ENCODE results near the gene ZNF454.

The ZNF454 gene

DNA sequence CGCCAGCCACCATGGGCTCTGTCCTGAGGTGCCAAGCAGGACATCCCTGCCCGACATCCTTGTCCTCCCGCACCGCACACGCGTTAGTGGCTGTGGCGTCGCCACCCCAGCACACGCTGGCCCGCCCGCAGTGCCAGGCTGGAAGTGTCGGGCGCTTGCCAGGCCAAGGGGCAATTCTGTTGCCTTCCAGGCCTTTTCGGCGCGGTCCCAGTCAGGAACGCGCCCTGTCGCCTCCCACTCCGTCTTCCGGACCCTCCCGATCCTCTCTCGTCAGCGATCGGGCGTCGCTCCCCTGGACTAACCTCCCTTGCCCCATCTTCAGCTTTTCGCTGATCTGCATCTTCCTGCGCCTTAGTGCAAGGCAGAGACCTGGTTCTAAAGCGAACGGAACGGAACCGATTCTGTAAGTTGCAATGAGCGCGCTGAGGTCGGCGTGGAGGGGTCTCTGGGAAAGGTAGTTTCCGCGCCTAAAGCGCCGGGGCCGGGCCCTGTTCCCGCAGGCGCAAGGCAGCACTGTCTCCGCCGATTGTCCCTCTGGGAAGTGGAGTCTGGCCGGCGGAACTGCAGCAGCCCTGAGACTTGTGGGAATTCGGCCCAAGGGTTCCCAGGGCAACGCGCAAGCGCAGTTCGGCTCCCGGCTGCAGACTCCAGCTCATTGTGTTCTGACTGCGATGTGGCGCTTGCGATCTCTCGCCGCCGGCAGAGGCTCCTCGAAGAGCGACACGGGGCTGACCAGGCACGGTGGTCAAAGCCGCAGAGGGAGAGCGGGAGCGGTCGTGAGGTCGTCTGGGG lies at the start of gene ZNF454:
Gene ZNF454 (plus strand): TSS at position 630 of the 792 bp plus-strand sequence. CDS start 1,594 bp downstream, outside the sequence.
- in situ Hi-C loops (cut with MboI; ENCODE audit: low sequenced_read_pairs) = no loop called here

DNA sequence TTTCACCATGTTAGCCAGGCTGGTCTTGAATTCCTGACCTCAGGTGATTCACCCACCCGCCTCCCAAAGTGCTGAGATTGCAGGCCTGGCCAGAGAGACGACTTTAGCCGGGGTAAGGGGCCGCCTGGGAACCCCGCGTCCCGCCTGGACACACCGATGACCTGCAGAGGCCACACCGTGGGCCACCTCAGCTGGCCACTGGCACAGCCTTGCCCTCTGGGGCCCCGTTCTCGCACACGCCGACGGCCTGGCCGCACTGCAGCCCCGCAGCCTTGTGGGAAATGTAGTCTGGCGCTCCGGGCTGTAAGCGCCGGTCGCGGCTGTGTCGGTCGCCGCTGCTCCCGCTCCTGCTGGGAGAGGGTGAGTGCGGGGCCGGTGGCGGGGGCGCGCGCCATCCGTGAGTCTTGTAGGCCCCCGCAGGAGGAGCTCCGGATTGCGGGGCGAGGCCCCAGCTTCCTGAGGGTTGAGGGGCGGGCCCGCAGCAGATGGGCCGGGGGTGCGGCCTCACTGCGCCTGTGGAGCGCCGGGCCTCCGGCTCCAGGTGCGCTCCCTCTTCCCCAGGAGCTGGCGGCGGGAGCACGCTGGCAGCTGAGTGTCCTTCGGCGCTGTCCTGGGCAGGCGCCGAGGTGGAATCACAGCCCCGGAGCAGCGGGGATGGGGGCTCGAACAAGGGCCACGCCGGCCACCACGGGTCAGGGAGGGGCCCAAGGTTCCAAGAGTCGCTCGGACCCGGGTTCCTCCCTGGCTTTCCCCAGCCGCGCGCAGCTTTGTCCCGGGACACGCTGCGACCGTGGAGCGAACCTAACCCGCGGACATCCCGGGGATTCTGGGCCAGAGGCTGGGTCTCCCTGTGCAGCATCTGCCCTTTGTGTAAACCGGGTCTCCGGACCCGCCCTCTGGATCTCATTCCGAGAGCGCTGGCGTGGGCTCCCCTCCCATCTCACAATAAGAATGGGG lies 45.1 kb upstream of the ZNF454 start, which contains the start of gene ZFP2:
Gene ZFP2 (plus strand): TSS at position 299 of the 957 bp plus-strand sequence. CDS start 35,401 bp downstream, outside the sequence.
- in situ Hi-C loops (cut with MboI; ENCODE audit: low sequenced_read_pairs) = no loop called here

DNA sequence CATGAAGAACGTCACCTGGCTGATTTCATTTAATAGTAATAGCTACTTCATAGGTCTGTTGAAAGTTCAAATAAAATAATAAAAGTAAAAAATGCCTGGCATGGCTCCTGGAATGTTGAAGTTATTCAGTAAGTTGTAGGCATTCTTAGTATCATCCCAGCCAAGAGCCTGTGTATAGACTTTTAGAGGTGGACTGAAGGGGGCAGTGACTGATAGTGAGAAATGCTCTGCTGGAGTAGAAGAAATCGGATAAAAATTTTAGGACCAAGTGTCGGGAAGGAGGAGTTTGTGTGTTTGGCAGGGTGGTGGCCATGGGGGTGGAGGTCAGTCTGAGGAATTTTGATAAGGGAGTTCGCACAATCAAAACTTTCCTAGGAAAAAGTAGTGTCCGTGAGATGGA lies 41.7 kb upstream of the ZNF454 start:
- in situ Hi-C loops (cut with MboI; ENCODE audit: low sequenced_read_pairs) = no loop called here

DNA sequence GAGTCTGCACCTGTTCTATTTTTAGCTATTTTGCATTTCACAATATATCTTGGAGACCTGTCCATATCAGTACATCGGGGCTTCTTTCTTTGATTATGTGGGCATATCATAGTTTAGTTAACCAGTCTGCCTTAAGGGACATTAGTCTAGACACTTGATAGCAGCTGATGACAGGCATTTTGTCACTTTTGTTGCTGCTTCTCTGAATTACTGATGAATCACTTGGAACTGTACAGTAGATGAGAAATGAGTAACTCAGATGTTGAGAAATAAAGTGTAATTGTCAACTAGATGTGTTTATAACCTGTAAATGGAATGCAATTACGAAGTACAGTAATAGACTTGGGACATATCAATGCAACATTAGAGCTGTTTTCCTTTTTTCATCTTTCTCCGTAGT lies 38.1 kb upstream of the ZNF454 start:
- in situ Hi-C loops (cut with MboI; ENCODE audit: low sequenced_read_pairs) = no loop called here

- in situ Hi-C loops (cut with MboI; ENCODE audit: low sequenced_read_pairs) = no loop called here
These were observed 8.9 kb upstream of the ZNF454 start for GRCh38 chr5:178931846-178932760.

DNA sequence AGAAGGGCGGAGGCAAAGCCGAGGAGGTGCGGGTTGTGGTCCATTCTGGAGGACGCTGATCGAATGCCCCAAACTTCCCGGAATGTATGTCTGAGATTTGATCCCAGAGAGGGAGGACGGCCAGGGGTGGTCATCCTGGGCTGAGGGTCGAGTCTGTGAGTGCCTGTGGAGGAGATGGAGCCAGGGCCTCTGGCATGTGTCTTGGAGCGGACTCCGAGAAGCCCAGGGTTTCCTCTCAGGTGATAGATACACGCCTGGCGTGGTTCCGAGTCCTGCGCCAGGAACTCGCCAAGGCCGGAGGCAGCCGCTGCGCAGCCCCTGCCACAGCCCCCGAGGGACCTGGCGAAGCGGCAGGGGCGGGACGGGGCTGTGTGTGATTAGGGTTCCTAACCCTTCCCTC lies 363 bp downstream of the ZNF454 start:
- in situ Hi-C loops (cut with MboI; ENCODE audit: low sequenced_read_pairs) = no loop called here

- in situ Hi-C loops (cut with MboI; ENCODE audit: low sequenced_read_pairs) = no loop called here
These were observed 24.6 kb downstream of the ZNF454 start for GRCh38 chr5:178965465-178966055.

- in situ Hi-C loops (cut with MboI; ENCODE audit: low sequenced_read_pairs) = no loop called here
These were observed 40.4 kb downstream of the ZNF454 start for GRCh38 chr5:178981381-178981780.

DNA sequence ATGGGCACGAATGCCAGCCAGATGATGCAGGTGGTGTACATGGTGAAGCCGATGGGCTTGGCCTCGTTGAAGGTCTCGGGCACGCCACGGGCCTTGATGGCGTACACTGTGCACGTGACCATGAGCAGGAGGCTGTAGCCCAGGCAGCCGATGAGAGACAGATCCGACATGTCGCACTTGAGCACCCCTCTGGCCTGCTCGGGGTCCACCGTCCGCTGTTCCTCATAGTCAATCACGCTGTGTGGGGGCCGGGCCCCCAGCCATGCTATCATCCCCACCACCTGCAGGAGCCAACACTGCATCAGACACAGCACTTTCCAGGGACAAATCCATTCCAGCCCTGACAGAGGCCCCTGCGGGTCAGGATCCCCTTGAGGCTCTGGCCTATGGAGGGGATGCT lies 41.9 kb downstream of the ZNF454 start:
- in situ Hi-C loops (cut with MboI; ENCODE audit: low sequenced_read_pairs) = no loop called here

DNA sequence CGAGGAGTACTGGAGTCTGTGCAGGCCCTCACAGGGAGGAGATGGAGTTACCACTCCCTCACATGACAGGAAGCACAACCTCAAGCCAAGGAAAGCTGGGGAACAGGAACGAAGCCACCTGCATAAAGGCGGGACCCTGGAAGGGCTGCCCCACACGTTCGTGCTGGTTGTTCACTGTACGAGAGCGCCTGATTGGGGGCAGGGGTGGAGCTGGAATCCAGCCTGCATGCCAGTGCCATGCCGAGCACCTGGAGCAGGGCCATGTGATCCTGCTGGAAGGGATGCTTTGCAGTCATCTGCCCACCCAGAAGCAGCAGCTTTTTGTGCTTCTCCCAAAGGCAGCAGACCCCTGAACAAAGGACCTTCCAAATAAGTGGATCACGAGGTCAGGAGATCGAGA lies 42.7 kb downstream of the ZNF454 start:
- in situ Hi-C loops (cut with MboI; ENCODE audit: low sequenced_read_pairs) = no loop called here

DNA sequence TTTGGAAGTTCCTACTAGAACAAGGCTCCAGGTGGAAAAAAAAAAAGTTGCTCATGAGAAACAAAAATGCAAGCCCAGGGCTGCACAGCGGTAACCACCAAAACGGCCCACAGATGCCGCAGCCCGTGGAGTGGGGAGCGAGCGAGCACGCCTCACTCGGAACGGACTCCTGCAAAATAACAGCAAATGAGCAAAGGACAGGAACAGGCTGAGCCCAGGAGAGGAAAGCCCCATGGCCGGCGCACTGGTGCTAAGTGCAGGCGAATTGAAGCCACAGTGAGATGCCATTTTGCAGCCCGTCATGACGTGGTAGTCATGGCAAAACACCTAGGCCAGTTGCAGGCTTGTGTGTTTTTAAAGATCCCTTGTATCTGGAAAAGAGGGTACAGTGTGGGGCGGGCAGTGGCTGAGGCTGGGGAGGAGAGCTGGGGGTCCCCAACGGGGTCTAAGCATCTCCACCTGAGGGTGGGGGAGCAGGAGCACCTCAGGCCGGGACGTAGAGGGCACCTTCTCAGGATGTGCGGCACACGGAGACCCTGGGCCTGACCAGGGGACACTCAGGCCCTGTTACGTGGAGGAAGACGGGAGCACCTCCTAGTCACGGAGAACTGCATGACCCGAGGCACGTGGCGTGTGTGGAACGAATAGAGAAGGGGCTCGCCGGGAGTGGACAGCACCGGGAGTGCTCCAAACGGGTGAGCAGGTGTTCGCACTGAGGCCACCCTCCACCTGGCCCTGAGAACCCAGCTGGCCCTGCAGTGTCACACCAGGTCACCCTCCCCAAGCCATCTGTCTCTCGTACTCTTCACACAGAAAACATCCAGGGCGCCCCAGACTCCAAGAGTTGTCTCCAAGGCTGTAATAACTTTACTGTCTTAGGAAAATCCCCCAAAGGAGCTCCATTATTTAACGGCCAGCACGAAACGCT lies 43.4 kb downstream of the ZNF454 start:
- in situ Hi-C loops (cut with MboI; ENCODE audit: low sequenced_read_pairs) = no loop called here

- in situ Hi-C loops (cut with MboI; ENCODE audit: low sequenced_read_pairs) = no loop called here
These were observed 45.4 kb downstream of the ZNF454 start for GRCh38 chr5:178986326-178986960.

DNA sequence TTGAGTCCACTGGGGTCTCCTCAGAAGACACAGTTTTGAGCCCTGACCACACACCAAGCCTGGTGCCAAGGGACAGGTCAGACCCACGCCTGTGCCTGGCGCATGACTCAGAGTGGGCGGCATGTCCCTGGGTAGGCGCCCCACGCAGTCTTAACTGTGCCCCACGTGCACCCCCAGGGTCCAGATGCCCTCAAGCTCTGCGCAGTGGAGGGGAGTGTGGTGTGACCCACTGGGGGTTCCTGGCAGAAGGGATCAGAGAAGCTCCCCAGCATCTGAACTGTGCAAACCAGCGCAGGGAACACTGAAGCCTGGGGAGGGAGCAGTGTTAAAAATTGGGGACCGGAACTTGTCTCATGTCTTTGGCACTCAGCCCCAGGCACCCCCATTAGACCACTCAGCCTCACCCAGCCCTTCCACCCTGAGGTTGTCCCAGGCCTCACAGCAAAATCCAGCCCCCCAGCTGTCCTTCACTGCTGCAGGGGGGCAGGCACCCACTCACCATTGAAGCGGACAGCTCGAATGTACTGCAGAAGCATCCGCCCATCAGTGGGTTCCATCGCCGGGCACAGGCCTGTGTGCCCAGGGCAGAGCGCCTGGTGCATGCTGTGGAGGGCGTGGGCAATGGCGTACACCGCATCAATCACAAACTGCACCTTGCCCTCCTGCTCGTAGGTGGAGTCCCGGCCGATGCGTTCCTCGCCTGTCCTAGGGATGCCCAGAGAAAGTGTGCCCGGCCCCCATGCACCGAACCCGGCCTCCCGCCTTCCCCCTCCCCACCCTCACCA lies 47.6 kb downstream of the ZNF454 start:
- in situ Hi-C loops (cut with MboI; ENCODE audit: low sequenced_read_pairs) = no loop called here

GRCh38 chr5:178989311-178989710 lies 48.3 kb downstream of the ZNF454 start:
- in situ Hi-C loops (cut with MboI; ENCODE audit: low sequenced_read_pairs) = no loop called here

DNA sequence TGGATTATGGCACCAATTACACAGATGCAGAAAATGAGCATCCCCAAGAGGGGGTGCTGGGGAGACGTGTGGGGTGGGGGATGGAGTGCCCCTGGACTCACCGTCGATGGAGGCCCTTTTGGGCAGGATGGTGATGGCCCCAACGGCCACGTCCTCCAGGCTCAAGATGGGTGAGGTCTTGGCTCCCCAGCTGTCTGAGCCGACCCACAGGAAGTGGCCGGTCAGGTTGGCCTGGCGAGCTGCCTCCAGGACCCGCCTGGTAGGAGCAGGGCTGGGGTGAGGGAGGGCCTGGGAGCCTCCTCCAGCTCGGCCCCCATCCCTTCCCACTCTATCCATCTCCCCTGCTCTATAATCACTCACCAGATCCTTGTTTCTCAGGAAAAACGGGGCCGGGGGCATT lies 49.5 kb downstream of the ZNF454 start:
- in situ Hi-C loops (cut with MboI; ENCODE audit: low sequenced_read_pairs) = no loop called here

GRCh38 chr5:178991190-178992145 lies 50.5 kb downstream of the ZNF454 start:
- in situ Hi-C loops (cut with MboI; ENCODE audit: low sequenced_read_pairs) = no loop called here
